OCI-LY7 (cell line): ENCODE results near the gene ACVR1B. TPM values are rescaled to one million over a fixed set of nuclear protein-coding genes. Genes with fewer than 3 reads are reported as not detected.

ENCODE experiments used
- BruUV-seq: library from RNA; stranded (reverse); fragments of 400-500 nt; replicated peaks from 2 replicates; lab custom pipeline; 2021; lab: Mats Ljungman, UMichigan
- CTCF ChIA-PET: fragments of 300-600 bp; sonication (Branson Sonifier 250); formaldehyde crosslinking; loops from one replicate; lab custom pipeline; 2022; ENCODE audit warnings: antibody characterized with exemption; ENCODE audit not compliant: unreplicated experiment; lab: Charles Lee
- POLR2A ChIA-PET: fragments of 300-600 bp; sonication (Branson Sonifier 250); formaldehyde crosslinking; loops from one replicate; lab custom pipeline; 2022; ENCODE audit warnings: antibody characterized with exemption; lab: Charles Lee
- DNase-seq: peaks from one replicate; pipeline ENCODE4 v3.0.0-alpha.2; 2015; ENCODE audit warnings: low spot score
- H2AFZ ChIP-seq: fragments of 200-600 bp; sonication (generic), shearing (Covaris generic); 2 replicates; pipeline ENCODE4 v1.6.1; 2014; ENCODE audit warnings: mild to moderate bottlenecking, antibody characterized with exemption, low read length, moderate library complexity
- H3K27ac ChIP-seq: fragments of 200-600 bp; sonication (generic); 2 replicates; pipeline ENCODE4 v1.5.1; 2014; ENCODE audit warnings: mixed run types, low read depth, mild to moderate bottlenecking, moderate library complexity, low read length, inconsistent platforms; ENCODE audit not compliant: poor library complexity, severe bottlenecking
- H3K36me3 ChIP-seq: fragments of 200-600 bp; sonication (generic); 2 replicates; pipeline ENCODE4 v1.6.1; 2014; ENCODE audit warnings: mild to moderate bottlenecking, antibody characterized with exemption, low read length, moderate library complexity, mixed read lengths; ENCODE audit not compliant: insufficient read depth
- H3K4me1 ChIP-seq: fragments of 200-600 bp; sonication (generic); 2 replicates; pipeline ENCODE4 v1.5.1; 2014; ENCODE audit warnings: mild to moderate bottlenecking, low read length; ENCODE audit not compliant: insufficient read depth, poor library complexity, severe bottlenecking
- H3K4me2 ChIP-seq: fragments of 200-600 bp; sonication (generic); 2 replicates; pipeline ENCODE4 v1.6.1; 2014; ENCODE audit warnings: mild to moderate bottlenecking, low read length
- H3K4me3 ChIP-seq: fragments of 200-600 bp; sonication (generic); 2 replicates; pipeline ENCODE4 v1.5.1; 2014; ENCODE audit warnings: mild to moderate bottlenecking, low read depth, low read length; ENCODE audit not compliant: poor library complexity, severe bottlenecking
- H3K79me2 ChIP-seq: fragments of 200-600 bp; sonication (generic); 2 replicates; pipeline ENCODE4 v1.6.1; 2016; ENCODE audit warnings: low read depth, mild to moderate bottlenecking, low read length, moderate library complexity, mixed read lengths; ENCODE audit not compliant: insufficient read depth
- H3K9me2 ChIP-seq: fragments of 200-600 bp; sonication (generic); 2 replicates; pipeline ENCODE4 v1.6.1; 2016; ENCODE audit warnings: mild to moderate bottlenecking, low read length, mixed read lengths; ENCODE audit not compliant: insufficient read depth
- H3K9me3 ChIP-seq: fragments of 200-600 bp; sonication (generic); 2 replicates; pipeline ENCODE4 v1.6.1; 2014; ENCODE audit warnings: mild to moderate bottlenecking, mixed run types, low read length, mixed read lengths
- H4K20me1 ChIP-seq: fragments of 200-600 bp; sonication (generic); 2 replicates; pipeline ENCODE4 v1.6.1; 2014; ENCODE audit warnings: mild to moderate bottlenecking, antibody characterized with exemption, low read length, moderate library complexity, mixed read lengths; ENCODE audit not compliant: insufficient read depth
- CTCF ChIP-seq: fragments of 200-600 bp; sonication (generic); conservative IDR thresholded peaks from 2 replicates; pipeline ENCODE4 v1.5.1; 2014; ENCODE audit warnings: mild to moderate bottlenecking, antibody characterized with exemption, low read length, moderate library complexity, mixed read lengths
- EZH2phosphoT487 ChIP-seq: fragments of 200-600 bp; sonication (generic); IDR thresholded peaks from 2 replicates; pipeline ENCODE4 v1.6.1; 2018; ENCODE audit warnings: low read depth, borderline replicate concordance, mild to moderate bottlenecking, mixed run types, antibody characterized with exemption, low read length, moderate library complexity, mixed read lengths
- intact Hi-C: fragments of 100-400 bp; cut with micrococcal nuclease; formaldehyde crosslinking; loops from one replicate; pipeline ENCODE4 v1.10.0; 2022; ENCODE audit not compliant: unreplicated experiment
- total RNA-seq, 2 experiments: library from RNA; depleted of rRNA in 1 of 2; stranded (reverse); fragments of >200 nt in 1 of 2; shearing (Covaris generic) in 1 of 2; gene quantifications; 2 replicates each; pipeline ENCODE4 v1.2.3, GENCODE V29; 2014 to 2022

ACVR1B gene
- total RNA-seq, 2 experiments from 2014 or later: 4.1 to 6.8 TPM

DNA sequence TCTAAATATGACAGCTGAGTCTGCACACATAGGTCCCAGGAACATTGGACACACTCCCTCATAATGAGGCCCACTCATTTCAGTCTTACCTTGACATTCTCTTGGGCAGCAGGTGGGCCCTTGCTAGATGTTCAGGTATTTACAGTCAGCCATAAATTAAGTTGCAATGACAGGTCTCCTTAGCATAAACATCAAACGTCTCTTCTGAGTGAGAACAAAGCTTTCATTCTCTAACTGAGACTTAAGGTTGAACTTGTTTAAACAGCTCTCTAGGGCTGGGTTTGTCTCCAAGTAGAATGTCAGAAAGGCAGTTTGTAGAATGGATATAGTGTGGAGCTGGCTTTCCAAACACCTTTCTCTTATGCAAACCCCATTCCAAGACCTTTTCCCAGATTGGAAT, 10.3 kb downstream of the ACVR1B start:
- no peak overlapping the region for H2AFZ ChIP-seq
- BruUV-seq: no TSS peak
- no peaks in the 10 kb centered on the region for H3K9me2 ChIP-seq
- no peak overlapping the region for H3K4me2 ChIP-seq
- intact Hi-C loops: loop anchor here (10.0 kb wide), 1 partner anchor 943 kb away; the partner anchor contains the start of gene KRT8
- H3K27ac ChIP-seq: no peak overlapping the region
- TF ChIP-seq EZH2phosphoT487: no peak
- TF ChIP-seq CTCF: no peak
- H3K79me2 ChIP-seq: no peaks in the 10 kb centered on the region
- H3K4me1 ChIP-seq: no peaks in the 10 kb centered on the region
- peaks cover 5% of the 10 kb centered on the region for H3K36me3 ChIP-seq
- CTCF ChIA-PET: no interaction called here
- POLR2A ChIA-PET: interaction anchor here (0.6 to 1.4 kb wide), 4 partner anchors 9 to 526 kb away, joined by 3 to 4 read pairs (median 3); partner anchors contain the start of gene ACVR1B
- H3K9me3 ChIP-seq: no peaks in the 10 kb centered on the region
- no peaks in the 10 kb centered on the region; the same call in 1 of the 2 replicates for H4K20me1 ChIP-seq
- H3K4me3 ChIP-seq: no peak overlapping the region
- no peak for DNase-seq

GRCh38 chr12:51962737-51963136, 11.2 kb downstream of the ACVR1B start:
- H3K9me3 ChIP-seq: no peaks in the 10 kb centered on the region
- no peaks in the 10 kb centered on the region for H3K9me2 ChIP-seq
- no peak overlapping the region for H2AFZ ChIP-seq
- POLR2A ChIA-PET: interaction anchor here (0.6 to 1.2 kb wide), 3 partner anchors 13 to 527 kb away, joined by 3 read pairs; no protein-coding TSS in a partner anchor
- CTCF ChIA-PET: no interaction called here
- no peak overlapping the region for H3K4me3 ChIP-seq
- H3K27ac ChIP-seq: no peak overlapping the region
- H3K79me2 ChIP-seq: no peaks in the 10 kb centered on the region
- peaks cover 5% of the 10 kb centered on the region for H3K36me3 ChIP-seq
- no peak for TF ChIP-seq EZH2phosphoT487
- no peak for TF ChIP-seq CTCF
- H3K4me1 ChIP-seq: no peaks in the 10 kb centered on the region
- H3K4me2 ChIP-seq: no peak overlapping the region
- no TSS peak for BruUV-seq
- DNase-seq: no peak
- intact Hi-C loops: loop anchor here (10.0 kb wide), 1 partner anchor 942 kb away; the partner anchor contains the start of gene KRT8
- no peaks in the 10 kb centered on the region; the same call in 1 of the 2 replicates for H4K20me1 ChIP-seq

DNA sequence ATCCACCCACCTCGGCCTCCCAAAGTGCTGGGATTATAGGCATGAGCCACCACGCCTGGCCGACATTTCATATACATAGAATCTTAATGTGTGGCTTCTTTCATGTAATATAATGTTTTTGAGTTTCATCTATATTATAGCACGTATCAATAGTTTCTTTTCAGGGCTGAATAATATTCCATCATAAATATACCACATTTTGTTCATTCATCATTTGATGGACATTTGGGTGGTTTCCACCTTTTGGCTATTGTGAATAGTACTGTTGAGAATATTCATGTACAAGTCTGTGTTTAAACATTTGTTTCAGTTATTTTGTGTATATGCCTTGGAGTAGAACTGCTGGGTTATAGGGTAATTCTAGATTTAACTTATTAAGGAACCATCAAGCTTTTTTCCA, 12.0 kb downstream of the ACVR1B start:
- Histone ChIP-seq H3K36me3 (peaks cover 5% of the 10 kb centered on the region), H3K4me3 (no peak overlapping the region), H3K4me1 (no peaks in the 10 kb centered on the region), H3K9me3 (no peaks in the 10 kb centered on the region), H3K27ac (no peak overlapping the region), H2AFZ (no peak overlapping the region), H3K9me2 (no peaks in the 10 kb centered on the region), H4K20me1 (no peaks in the 10 kb centered on the region; the same call in 1 of the 2 replicates), H3K79me2 (no peaks in the 10 kb centered on the region), H3K4me2 (no peak overlapping the region)
- DNase-seq: no peak
- TF ChIP-seq CTCF: no peak
- TF ChIP-seq EZH2phosphoT487: no peak
- intact Hi-C loops: loop anchor here (10.0 kb wide), 1 partner anchor 941 kb away; the partner anchor contains the start of gene KRT8
- ChIA-PET CTCF (no interaction called here), POLR2A (no interaction called here)
- BruUV-seq: no TSS peak
